HFFc6 (cell line): ENCODE measurements around the gene LRRC8A. TPM values are rescaled to one million over a fixed set of nuclear protein-coding genes. Genes with fewer than 3 reads are reported as not detected.
A peak's percentile ranks its signal among the peaks of the same experiment; 100 is the strongest.

Experiments used
- DNase-seq: peaks from one replicate; pipeline ENCODE4 v3.0.0-alpha.2; 2018
- H3K27ac Mint-ChIP-seq: 2 replicates; pipeline ENCODE4 v1.8.0; 2020; ENCODE audit warnings: mild to moderate bottlenecking, mixed read lengths
- H3K27me3 Mint-ChIP-seq: 2 replicates; pipeline ENCODE4 v1.8.0; 2021; ENCODE audit warnings: mild to moderate bottlenecking, moderate library complexity, mixed read lengths; ENCODE audit not compliant: insufficient read depth
- H3K36me3 Mint-ChIP-seq: 2 replicates; pipeline ENCODE4 v1.8.0; 2021; ENCODE audit warnings: low read depth, mixed read lengths
- H3K4me1 Mint-ChIP-seq: 2 replicates; pipeline ENCODE4 v1.8.0; 2020; ENCODE audit warnings: low read depth, mixed read lengths
- H3K4me3 Mint-ChIP-seq: 2 replicates; pipeline ENCODE4 v1.8.0; 2020; ENCODE audit warnings: mild to moderate bottlenecking, moderate library complexity, mixed read lengths
- H3K9me3 Mint-ChIP-seq: 2 replicates; pipeline ENCODE4 v1.8.0; 2020; ENCODE audit warnings: mild to moderate bottlenecking, mixed read lengths
- total RNA-seq, 6 experiments: library from RNA; stranded (reverse); fragmentation: NEBNext Ultra II Directional; extraction: Animal tissue kit (Norgen Biotek cat#: 25700); gene quantifications; 2 replicates in 1 of 6; 3 replicates in 5 of 6; pipeline ENCODE4 v1.2.3, GENCODE V29; 2021
- TF ChIP-seq, protein P1 (sequence below): fragments of 200-600 bp; sonication (generic); IDR thresholded peaks from 2 replicates; pipeline ENCODE4 v1.5.0; 2021; ENCODE audit warnings: antibody characterized with exemption, mild to moderate bottlenecking

The LRRC8A gene
- total RNA-seq, 6 experiments from 2014 or later = 37.8 to 51.9 (median 39.6) TPM

DNA sequence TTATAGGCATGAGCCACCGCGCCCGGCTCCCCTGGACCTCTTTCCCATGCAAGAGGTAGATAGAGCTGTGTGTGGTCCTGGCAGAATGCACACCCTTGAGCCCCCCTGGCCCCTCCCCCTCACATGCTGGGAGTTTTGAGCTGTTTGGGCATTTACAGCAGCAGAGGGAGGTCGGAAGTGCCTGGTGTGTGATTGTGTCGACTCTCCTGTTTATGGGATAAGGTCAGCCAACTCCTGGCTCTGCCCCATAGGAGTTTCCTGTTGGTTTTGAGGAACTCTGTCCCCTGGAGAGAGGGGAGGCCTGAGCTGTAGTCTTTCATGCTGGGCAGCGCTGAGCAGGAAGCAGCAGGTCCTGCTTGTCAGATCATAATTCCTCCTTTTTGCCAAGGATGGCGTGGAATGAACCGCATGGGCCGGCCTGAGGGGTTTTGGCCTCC lies 6.0 kb downstream of the LRRC8A start:
- TF ChIP-seq, protein P1, sequence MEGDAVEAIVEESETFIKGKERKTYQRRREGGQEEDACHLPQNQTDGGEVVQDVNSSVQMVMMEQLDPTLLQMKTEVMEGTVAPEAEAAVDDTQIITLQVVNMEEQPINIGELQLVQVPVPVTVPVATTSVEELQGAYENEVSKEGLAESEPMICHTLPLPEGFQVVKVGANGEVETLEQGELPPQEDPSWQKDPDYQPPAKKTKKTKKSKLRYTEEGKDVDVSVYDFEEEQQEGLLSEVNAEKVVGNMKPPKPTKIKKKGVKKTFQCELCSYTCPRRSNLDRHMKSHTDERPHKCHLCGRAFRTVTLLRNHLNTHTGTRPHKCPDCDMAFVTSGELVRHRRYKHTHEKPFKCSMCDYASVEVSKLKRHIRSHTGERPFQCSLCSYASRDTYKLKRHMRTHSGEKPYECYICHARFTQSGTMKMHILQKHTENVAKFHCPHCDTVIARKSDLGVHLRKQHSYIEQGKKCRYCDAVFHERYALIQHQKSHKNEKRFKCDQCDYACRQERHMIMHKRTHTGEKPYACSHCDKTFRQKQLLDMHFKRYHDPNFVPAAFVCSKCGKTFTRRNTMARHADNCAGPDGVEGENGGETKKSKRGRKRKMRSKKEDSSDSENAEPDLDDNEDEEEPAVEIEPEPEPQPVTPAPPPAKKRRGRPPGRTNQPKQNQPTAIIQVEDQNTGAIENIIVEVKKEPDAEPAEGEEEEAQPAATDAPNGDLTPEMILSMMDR = no peak
- H3K27ac Mint-ChIP-seq = peak overlapping the region; percentile 16; the same call in 1 of the 2 replicates

DNA sequence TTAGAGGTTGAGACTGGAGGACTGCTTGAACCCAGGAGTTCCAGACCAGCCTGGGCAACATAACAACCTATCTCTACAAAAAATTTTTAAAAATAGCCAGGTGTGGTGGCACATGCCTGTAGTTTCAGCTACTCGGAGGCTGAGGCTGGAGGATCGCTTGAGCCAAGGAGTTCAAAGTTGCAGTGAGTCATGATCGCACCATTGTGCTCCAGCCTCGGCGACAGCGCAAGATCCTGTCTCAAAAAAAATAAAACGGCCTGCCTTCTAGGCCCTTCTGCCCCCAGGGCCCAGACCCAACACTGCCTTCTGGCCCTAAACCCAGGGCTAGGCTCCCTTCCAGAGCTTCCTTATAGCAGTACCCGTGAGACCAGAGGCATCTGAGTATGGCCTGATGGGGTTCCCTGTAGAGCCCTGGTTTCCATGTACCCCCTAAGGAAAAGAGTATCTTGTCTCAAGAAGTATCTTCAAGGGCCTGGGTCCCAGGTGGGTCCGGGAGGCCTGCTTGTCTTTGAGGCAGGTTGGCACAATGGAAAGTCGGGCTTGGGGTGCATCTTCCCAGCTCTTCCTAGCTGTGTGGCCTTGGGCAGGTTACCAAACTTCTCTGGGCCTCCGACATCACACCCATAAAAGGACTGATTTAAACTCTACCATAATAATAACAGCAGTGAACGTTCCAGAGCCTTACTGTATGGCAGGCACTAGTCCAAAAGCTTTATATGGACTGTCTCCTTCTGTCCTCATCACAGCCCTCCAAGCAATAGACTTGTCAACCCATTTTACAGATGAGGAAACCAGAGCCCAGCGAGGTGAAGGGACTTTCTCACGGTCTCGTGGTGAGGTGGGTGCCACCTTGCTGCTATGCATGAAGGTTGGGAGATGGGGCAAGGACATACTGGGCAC lies 9.6 kb downstream of the LRRC8A start:
- no peak overlapping the region; the same call in 1 of the 2 replicates for H3K27ac Mint-ChIP-seq
- DNase-seq = no peak
- H3K9me3 Mint-ChIP-seq = no peaks in the 10 kb centered on the region
- TF ChIP-seq, protein P1 = no peak
- H3K4me1 Mint-ChIP-seq = peaks cover 46% of the 10 kb centered on the region
- H3K36me3 Mint-ChIP-seq = peaks cover 20% of the 10 kb centered on the region
- H3K27me3 Mint-ChIP-seq = no peaks in the 10 kb centered on the region; the same call in none of the 2 replicates
- H3K4me3 Mint-ChIP-seq = no peak overlapping the region

More for the DNA sequence above, 6.0 kb downstream of the LRRC8A start:
- no peak overlapping the region for H3K4me3 Mint-ChIP-seq
- no peaks in the 10 kb centered on the region; the same call in 1 of the 2 replicates for H3K27me3 Mint-ChIP-seq
- H3K4me1 Mint-ChIP-seq = peaks cover 71% of the 10 kb centered on the region
- no peak for DNase-seq
- H3K9me3 Mint-ChIP-seq = no peaks in the 10 kb centered on the region
- H3K36me3 Mint-ChIP-seq = peaks cover 35% of the 10 kb centered on the region

DNA sequence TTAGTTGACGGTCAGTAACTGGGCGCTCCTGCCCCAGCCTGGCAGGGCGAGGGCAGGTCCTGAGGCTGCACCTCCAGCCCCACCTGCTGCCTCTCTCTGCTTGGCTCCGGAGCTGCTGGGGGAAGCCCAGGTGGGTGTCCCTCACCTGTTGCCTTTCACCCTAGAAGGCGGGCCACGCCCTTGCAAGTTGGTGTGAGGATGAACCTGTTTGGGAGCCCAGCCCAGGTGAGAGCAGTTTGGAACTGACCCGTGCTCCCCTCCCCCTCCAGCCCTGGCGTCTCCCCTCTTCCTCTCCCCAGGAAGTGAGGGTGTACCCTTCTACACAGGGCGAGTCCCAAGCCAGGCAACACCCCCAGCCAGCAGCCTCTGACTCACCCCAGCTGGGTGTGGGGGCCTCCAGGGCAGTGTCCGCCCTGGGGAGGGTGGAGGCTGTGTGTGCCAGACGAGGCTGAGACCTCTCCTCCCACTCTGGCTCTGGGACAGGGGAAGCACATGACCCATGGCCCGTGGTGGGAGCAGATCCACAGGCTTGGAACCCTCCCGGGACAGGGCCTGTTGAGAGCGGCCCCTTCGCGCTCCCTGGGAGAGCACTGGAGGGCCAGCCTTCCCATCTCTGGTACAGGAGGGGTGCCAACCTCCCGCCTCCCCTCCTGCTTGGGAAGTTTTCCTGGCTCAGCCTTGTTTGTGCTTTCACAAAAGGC lies 10.4 kb downstream of the LRRC8A start:
- Mint-ChIP-seq H3K27me3 (no peaks in the 10 kb centered on the region; the same call in none of the 2 replicates), H3K27ac (peak overlapping the region; percentile 78), H3K9me3 (no peaks in the 10 kb centered on the region), H3K4me3 (no peak overlapping the region), H3K36me3 (peaks cover 20% of the 10 kb centered on the region), H3K4me1 (peaks cover 40% of the 10 kb centered on the region)
- TF ChIP-seq, protein P1 = no peak
- DNase-seq = peak; percentile 74

DNA sequence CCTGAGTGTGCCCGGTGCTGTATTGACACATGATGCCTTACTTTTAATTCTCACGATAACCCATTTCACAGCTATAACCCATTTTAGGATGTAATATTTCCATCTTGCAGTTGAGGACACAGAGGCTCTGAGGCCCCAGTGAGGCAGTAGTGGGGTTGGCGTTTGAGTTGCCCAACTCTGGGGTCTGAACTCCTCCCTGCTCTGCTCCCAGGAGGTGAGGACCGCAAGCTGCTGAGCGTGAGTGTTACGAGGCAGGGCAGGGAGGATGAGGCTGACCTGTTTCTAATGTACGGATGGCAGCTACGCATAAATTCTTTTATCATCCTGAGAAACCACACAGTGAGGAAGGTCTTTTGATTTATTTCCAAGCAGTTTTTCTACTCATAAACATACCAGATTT lies 11.4 kb downstream of the LRRC8A start:
- no peaks in the 10 kb centered on the region for H3K9me3 Mint-ChIP-seq
- H3K27ac Mint-ChIP-seq = peak overlapping the region; percentile 78
- no peak for DNase-seq
- H3K27me3 Mint-ChIP-seq = no peaks in the 10 kb centered on the region; the same call in none of the 2 replicates
- H3K4me1 Mint-ChIP-seq = peaks cover 30% of the 10 kb centered on the region
- H3K36me3 Mint-ChIP-seq = peaks cover 19% of the 10 kb centered on the region
- H3K4me3 Mint-ChIP-seq = no peak overlapping the region
- TF ChIP-seq, protein P1 = no peak

DNA sequence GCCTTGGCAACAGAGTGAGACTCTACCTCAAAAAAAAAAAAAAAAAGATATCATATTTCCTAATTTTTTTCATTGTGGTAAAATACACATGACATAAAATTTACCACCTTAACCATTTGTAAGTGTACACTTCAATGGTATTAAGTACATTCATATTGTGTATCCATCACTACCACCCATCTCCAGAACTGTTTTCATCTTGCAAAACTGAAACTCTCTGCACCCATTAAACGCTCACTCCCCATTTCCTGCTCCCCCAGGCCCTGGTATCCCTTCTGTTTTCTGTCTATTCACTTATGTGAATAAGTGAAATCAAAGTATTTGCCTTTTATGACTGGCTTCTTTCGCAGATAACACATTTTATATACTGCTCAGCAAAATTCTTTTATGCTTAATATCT lies 12.8 kb downstream of the LRRC8A start:
- H3K4me1 Mint-ChIP-seq = peaks cover 30% of the 10 kb centered on the region
- TF ChIP-seq, protein P1 = no peak
- DNase-seq = no peak
- H3K27ac Mint-ChIP-seq = no peak overlapping the region
- peaks cover 14% of the 10 kb centered on the region; the same call in 1 of the 2 replicates for H3K36me3 Mint-ChIP-seq
- no peaks in the 10 kb centered on the region; the same call in none of the 2 replicates for H3K27me3 Mint-ChIP-seq
- H3K4me3 Mint-ChIP-seq = no peak overlapping the region
- no peaks in the 10 kb centered on the region for H3K9me3 Mint-ChIP-seq
